Esophagus muscularis mucosa (tissue), 4 donors: ENCODE measurements around the gene ST3GAL5.

Experiments used
- EP300 ChIP-seq: sonication (generic); formaldehyde crosslinking; IDR thresholded peaks from one replicate; pipeline ENCODE4 v1.6.1; 2017; ENCODE audit warnings: antibody characterized with exemption
- POLR2AphosphoS5 ChIP-seq, 2 donors: sonication (generic); formaldehyde crosslinking; IDR thresholded peaks; one replicate each; pipeline ENCODE4 v1.6.1; 2017; ENCODE audit warnings: antibody characterized with exemption in 2 of 2
- TF ChIP-seq, protein P1 (sequence below), 3 experiments: fragments of 200-600 bp in 2 of 3; fragments of 450-650 bp in 1 of 3; sonication (generic) in 2 of 3; IDR thresholded peaks; one replicate each; pipeline ENCODE4 v1.5.1; 2017 to 2019; ENCODE audit warnings: antibody characterized with exemption in 3 of 3, mild to moderate bottlenecking in 2 of 3, moderate library complexity in 1 of 3

DNA sequence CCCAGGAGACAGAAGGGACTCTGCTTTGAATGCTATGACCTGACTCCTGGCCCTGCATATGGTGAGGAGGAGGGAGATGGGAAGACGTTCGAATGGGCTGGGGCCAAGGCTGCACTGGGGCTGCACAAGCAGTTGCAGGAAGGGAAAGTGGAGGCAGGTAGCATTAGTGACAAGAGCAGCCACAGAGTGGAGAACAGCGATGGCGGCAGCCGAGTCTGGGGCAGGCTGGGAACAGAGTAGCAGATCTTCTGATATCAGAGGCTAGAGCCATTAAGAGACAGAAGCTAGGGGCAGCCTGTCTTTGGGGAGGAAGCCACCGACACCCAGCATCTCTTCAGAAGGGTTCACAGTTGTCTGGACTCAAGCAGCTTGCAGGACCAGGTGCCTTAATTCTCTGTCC lies 50.1 kb downstream of the ST3GAL5 start:
- TF ChIP-seq, protein P1, sequence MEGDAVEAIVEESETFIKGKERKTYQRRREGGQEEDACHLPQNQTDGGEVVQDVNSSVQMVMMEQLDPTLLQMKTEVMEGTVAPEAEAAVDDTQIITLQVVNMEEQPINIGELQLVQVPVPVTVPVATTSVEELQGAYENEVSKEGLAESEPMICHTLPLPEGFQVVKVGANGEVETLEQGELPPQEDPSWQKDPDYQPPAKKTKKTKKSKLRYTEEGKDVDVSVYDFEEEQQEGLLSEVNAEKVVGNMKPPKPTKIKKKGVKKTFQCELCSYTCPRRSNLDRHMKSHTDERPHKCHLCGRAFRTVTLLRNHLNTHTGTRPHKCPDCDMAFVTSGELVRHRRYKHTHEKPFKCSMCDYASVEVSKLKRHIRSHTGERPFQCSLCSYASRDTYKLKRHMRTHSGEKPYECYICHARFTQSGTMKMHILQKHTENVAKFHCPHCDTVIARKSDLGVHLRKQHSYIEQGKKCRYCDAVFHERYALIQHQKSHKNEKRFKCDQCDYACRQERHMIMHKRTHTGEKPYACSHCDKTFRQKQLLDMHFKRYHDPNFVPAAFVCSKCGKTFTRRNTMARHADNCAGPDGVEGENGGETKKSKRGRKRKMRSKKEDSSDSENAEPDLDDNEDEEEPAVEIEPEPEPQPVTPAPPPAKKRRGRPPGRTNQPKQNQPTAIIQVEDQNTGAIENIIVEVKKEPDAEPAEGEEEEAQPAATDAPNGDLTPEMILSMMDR (IDR thresholded peaks at IDR 0.05): no peak
- TF ChIP-seq POLR2AphosphoS5 (IDR thresholded peaks at IDR 0.05) (no peak), EP300 (no peak)
